GM12878 (cell line): ENCODE measurements around the gene GZF1. TPM values are rescaled to one million over a fixed set of nuclear protein-coding genes. Genes with fewer than 3 reads are reported as not detected.

Experiments
- ATAC-seq: fragments of 200-7000 bp; cut with Tn5 transposase; 3 replicates; pipeline ENCODE4 v1.9.1; 2020; ENCODE audit warnings: mild to moderate bottlenecking, moderate library complexity
- BruUV-seq: library from RNA; stranded (reverse); fragments of 400-500 nt; replicated peaks from 2 replicates; lab custom pipeline; 2021; lab: Mats Ljungman, UMichigan
- CTCF ChIA-PET: fragments of 300-600 bp; sonication (Branson Sonifier 250); formaldehyde crosslinking; extraction: SDS; loops from one replicate; lab custom pipeline; 2021; ENCODE audit warnings: inconsistent platforms; lab: Yijun Ruan, JAX
- POLR2A ChIA-PET: fragments of 350-600 bp; formaldehyde crosslinking; extraction: SDS; loops from one replicate; lab custom pipeline; 2021; ENCODE audit warnings: inconsistent platforms; lab: Charles Lee
- RAD21 ChIA-PET: fragments of 300-600 bp; sonication (Branson Sonifier 250); formaldehyde crosslinking; loops from one replicate; lab custom pipeline; 2023; ENCODE audit warnings: antibody characterized with exemption; ENCODE audit not compliant: unreplicated experiment; lab: Charles Lee
- SMC1A ChIA-PET: fragments of 300-600 bp; sonication (Branson Sonifier 250); formaldehyde crosslinking; loops from one replicate; lab custom pipeline; 2023; ENCODE audit not compliant: unreplicated experiment, uncharacterized antibody; lab: Charles Lee
- DNase-seq: peaks from one replicate; pipeline ENCODE4 v3.0.0-alpha.2; 2011; ENCODE audit warnings: low read depth, low spot score
- FAIRE-seq: peaks from 3 replicates; lab custom pipeline; 2011; peaks lifted over from hg19 to GRCh38; lab: Jason Lieb, UNC
- H2AFZ ChIP-seq: 2 replicates; pipeline ENCODE4 v1.6.0; 2011; ENCODE audit warnings: low read depth, low read length, control low read depth; ENCODE audit not compliant: control insufficient read depth
- H3K27ac ChIP-seq: 2 replicates; pipeline ENCODE4 v1.5.1; 2011; ENCODE audit warnings: control low read depth; ENCODE audit not compliant: control insufficient read depth, insufficient read depth
- H3K27me3 ChIP-seq, 2 experiments: replicated peaks in 1 of 2; 2 replicates each; pipeline versions ENCODE4 v1.6.0 to v1.6.1; 2011; ENCODE audit warnings: low read length in 1 of 2; ENCODE audit not compliant: control insufficient read depth in 2 of 2, insufficient read depth in 2 of 2
- H3K36me3 ChIP-seq, 2 experiments: 2 replicates each; pipeline ENCODE4 v1.5.1; 2011; ENCODE audit warnings: low read length in 1 of 2; ENCODE audit not compliant: control insufficient read depth in 2 of 2, insufficient read depth in 2 of 2
- H3K4me1 ChIP-seq: 2 replicates; pipeline ENCODE4 v1.6.1; 2011; ENCODE audit warnings: mild to moderate bottlenecking, low read length, moderate library complexity, mixed read lengths; ENCODE audit not compliant: control insufficient read depth, insufficient read depth
- H3K4me2 ChIP-seq: 2 replicates; pipeline ENCODE4 v1.6.0; 2011; ENCODE audit warnings: control low read depth; ENCODE audit not compliant: control insufficient read depth, insufficient read depth
- H3K4me3 ChIP-seq: fragments of 200-600 bp; sonication (generic); 2 replicates; pipeline ENCODE4 v1.5.1; 2016
- H3K79me2 ChIP-seq: 2 replicates; pipeline ENCODE4 v1.6.0; 2011; ENCODE audit warnings: low read length; ENCODE audit not compliant: control insufficient read depth, insufficient read depth
- H3K9ac ChIP-seq: 2 replicates; pipeline ENCODE4 v1.8.0; 2011; ENCODE audit warnings: low read length, control low read depth, mixed read lengths; ENCODE audit not compliant: control insufficient read depth, insufficient read depth
- H3K9me3 ChIP-seq: replicated peaks from 3 replicates; pipeline ENCODE4 v1.5.1; 2011; ENCODE audit warnings: mild to moderate bottlenecking, low read length; ENCODE audit not compliant: control insufficient read depth, insufficient read depth
- H4K20me1 ChIP-seq: 2 replicates; pipeline ENCODE4 v1.6.0; 2011; ENCODE audit not compliant: control insufficient read depth, insufficient read depth
- BHLHE40 ChIP-seq, 2 experiments: fragments of 450-650 bp in 1 of 2; IDR thresholded peaks; 2 replicates each; pipeline ENCODE4 v1.6.1; 2011 to 2017; ENCODE audit warnings: low read depth in 2 of 2, borderline replicate concordance in 1 of 2, improper control_type of control experiment in 1 of 2, low read length in 1 of 2, mild to moderate bottlenecking in 1 of 2
- BMI1 ChIP-seq: fragments of 450-650 bp; IDR thresholded peaks from 2 replicates; pipeline ENCODE4 v1.6.1; 2016; ENCODE audit warnings: mild to moderate bottlenecking, moderate library complexity, borderline replicate concordance
- EZH2 ChIP-seq: IDR thresholded peaks from 2 replicates; pipeline ENCODE4 v1.6.1; 2012; ENCODE audit warnings: low read depth, mild to moderate bottlenecking, control low read depth, inconsistent platforms, low read length, borderline replicate concordance; ENCODE audit not compliant: control insufficient read depth
- IRF3 ChIP-seq: fragments of 450-650 bp; IDR thresholded peaks from 2 replicates; pipeline ENCODE4 v1.6.1; 2014; ENCODE audit warnings: mild to moderate bottlenecking
- KAT2A ChIP-seq: conservative IDR thresholded peaks from 2 replicates; pipeline ENCODE4 v1.6.1; 2011; ENCODE audit warnings: low read depth, low read length; ENCODE audit not compliant: control insufficient read depth
- KDM1A ChIP-seq: fragments of 200-600 bp; sonication (generic); IDR thresholded peaks from 2 replicates; pipeline ENCODE4 v1.6.1; 2016; ENCODE audit warnings: borderline replicate concordance
- NR2F1 ChIP-seq: fragments of 450-650 bp; conservative IDR thresholded peaks from 2 replicates; pipeline ENCODE4 v1.6.1; 2017; ENCODE audit warnings: mild to moderate bottlenecking
- PAX5 ChIP-seq: IDR thresholded peaks from 2 replicates; pipeline ENCODE4 v1.6.1; 2011; ENCODE audit warnings: low read depth, low read length, borderline replicate concordance
- PKNOX1 ChIP-seq: fragments of 450-650 bp; IDR thresholded peaks from 2 replicates; pipeline ENCODE4 v1.6.1; 2016; ENCODE audit warnings: mild to moderate bottlenecking
- PML ChIP-seq: IDR thresholded peaks from 2 replicates; pipeline ENCODE4 v1.6.1; 2012; ENCODE audit warnings: low read length, inconsistent platforms
- RCOR1 ChIP-seq: conservative IDR thresholded peaks from 2 replicates; pipeline ENCODE4 v1.6.1; 2012; ENCODE audit warnings: low read depth, low read length, improper control_type of control experiment
- SIN3A ChIP-seq: IDR thresholded peaks from 2 replicates; pipeline ENCODE4 v1.6.1; 2012; ENCODE audit warnings: low read depth, low read length, improper control_type of control experiment
- STAT1 ChIP-seq: fragments of 450-650 bp; conservative IDR thresholded peaks from 2 replicates; pipeline ENCODE4 v1.6.1; 2014; ENCODE audit warnings: antibody characterized with exemption, mild to moderate bottlenecking
- ZNF217 ChIP-seq: fragments of 450-650 bp; IDR thresholded peaks from 2 replicates; pipeline ENCODE4 v1.6.1; 2017; ENCODE audit warnings: antibody characterized with exemption, mild to moderate bottlenecking
- WGBS: methylation state at CpG from one replicate; pipeline ENCODE4 v1.1.6; 2016; ENCODE audit warnings: low lambda C conversion rate; ENCODE audit not compliant: insufficient replicate concordance, insufficient coverage; ENCODE audit errors: missing lambda C conversion rate; 5-methylcytosine and 5-hydroxymethylcytosine counted together
- in situ Hi-C: fragments of 300-500 bp; cut with MboI; formaldehyde crosslinking; loops from 9 replicates; pipeline ENCODE4 v1.14.3; 2018; ENCODE audit warnings: mixed read lengths
- intact Hi-C: fragments of 100-400 bp; cut with micrococcal nuclease; formaldehyde crosslinking; loops from one replicate; pipeline ENCODE4 v1.14.2; 2022; ENCODE audit not compliant: unreplicated experiment
- polyA plus RNA-seq, 11 experiments: library from polyadenylated mRNA; depleted of rRNA in 4 of 11; unstranded in 6 of 11; stranded (reverse) in 5 of 11; fragments of >200 nt; fragmentation: Nextera tagmentation in 4 of 11; fragmentation: Illumina TruSeq in 1 of 11; extraction: Ambion mirVana in 4 of 11; extraction: Trizol in 1 of 11; gene quantifications; 1 replicate in 1 of 11; 2 replicates in 10 of 11; pipeline versions ENCODE4 v1.2.1 to v1.2.3, GENCODE V29; 2011 to 2016; ENCODE audit warnings: inconsistent platforms in 2 of 11, missing spikeins in 2 of 11, low read depth in 1 of 11
- total RNA-seq, 4 experiments: library from RNA; depleted of rRNA in 3 of 4; stranded (reverse); fragments of >200 nt in 3 of 4; fragmentation: Illumina TruSeq in 1 of 4; extraction: Trizol in 1 of 4; gene quantifications; 2 replicates each; pipeline versions ENCODE4 v1.2.1 to v1.2.3, GENCODE V29; 2013 to 2021
- TF ChIP-seq, protein P1 (sequence below): fragments of 450-650 bp; IDR thresholded peaks from 2 replicates; pipeline ENCODE4 v1.6.1; 2018; ENCODE audit warnings: borderline replicate concordance, mild to moderate bottlenecking; ENCODE audit not compliant: partially characterized antibody
- TF ChIP-seq, protein P2 (sequence below): IDR thresholded peaks from 2 replicates; pipeline ENCODE4 v1.6.1; 2011; ENCODE audit warnings: low read depth, low read length, improper control_type of control experiment, borderline replicate concordance

GZF1 gene
- total and polyA plus RNA-seq, 10 of the 15 experiments (the other 5 are each of a cell fraction or from before 2014, with no cell fraction given), result 2.2 to 19.5 (median 9.7) TPM

GRCh38 chr20:23346002-23346401 lies 16.0 kb upstream of the GZF1 start:
- Histone ChIP-seq H3K79me2 (peaks cover 5% of the 10 kb centered on the region), H3K27me3 (no peaks in the 10 kb centered on the region), H3K4me3 (no peak overlapping the region), H2AFZ (no peak overlapping the region), H3K27ac (no peak overlapping the region), H3K9ac (no peak overlapping the region), H3K4me1 (no peaks in the 10 kb centered on the region; the same call in 1 of the 2 replicates), H4K20me1 (no peaks in the 10 kb centered on the region), H3K36me3 (no peaks in the 10 kb centered on the region), H3K4me2 (no peak overlapping the region), H3K9me3 (no peaks in the 10 kb centered on the region)
- BruUV-seq, result no TSS peak
- 77% methylated on average over 4 of the region's 4 CpGs for WGBS
- ChIA-PET CTCF (no interaction called here), POLR2A (no interaction called here), SMC1A (no interaction called here), RAD21 (interaction anchor here (0.8 kb wide), 1 partner anchor 259 kb away, joined by 3 read pairs; no protein-coding TSS in a partner anchor)
- ATAC-seq (no peak), FAIRE-seq (no peak), DNase-seq (no peak)
- intact Hi-C loops, result loop anchor here (10.0 kb wide), 1 partner anchor 291 kb away; no protein-coding TSS in a partner anchor
- in situ Hi-C loops, result no loop called here
- TF ChIP-seq BMI1 (no peak), PAX5 (no peak), BHLHE40 (IDR thresholded peaks at IDR 0.05; ENCODE audit: borderline replicate concordance in 1 of 2, low read depth in 2 of 2, low read length in 1 of 2) (no peak), EZH2 (no peak), KAT2A (no peak), STAT1 (no peak), IRF3 (no peak), PKNOX1 (no peak), KDM1A (no peak), ZNF217 (no peak), PML (no peak), RCOR1 (no peak), NR2F1 (no peak), SIN3A (no peak)
- TF ChIP-seq, protein P1, sequence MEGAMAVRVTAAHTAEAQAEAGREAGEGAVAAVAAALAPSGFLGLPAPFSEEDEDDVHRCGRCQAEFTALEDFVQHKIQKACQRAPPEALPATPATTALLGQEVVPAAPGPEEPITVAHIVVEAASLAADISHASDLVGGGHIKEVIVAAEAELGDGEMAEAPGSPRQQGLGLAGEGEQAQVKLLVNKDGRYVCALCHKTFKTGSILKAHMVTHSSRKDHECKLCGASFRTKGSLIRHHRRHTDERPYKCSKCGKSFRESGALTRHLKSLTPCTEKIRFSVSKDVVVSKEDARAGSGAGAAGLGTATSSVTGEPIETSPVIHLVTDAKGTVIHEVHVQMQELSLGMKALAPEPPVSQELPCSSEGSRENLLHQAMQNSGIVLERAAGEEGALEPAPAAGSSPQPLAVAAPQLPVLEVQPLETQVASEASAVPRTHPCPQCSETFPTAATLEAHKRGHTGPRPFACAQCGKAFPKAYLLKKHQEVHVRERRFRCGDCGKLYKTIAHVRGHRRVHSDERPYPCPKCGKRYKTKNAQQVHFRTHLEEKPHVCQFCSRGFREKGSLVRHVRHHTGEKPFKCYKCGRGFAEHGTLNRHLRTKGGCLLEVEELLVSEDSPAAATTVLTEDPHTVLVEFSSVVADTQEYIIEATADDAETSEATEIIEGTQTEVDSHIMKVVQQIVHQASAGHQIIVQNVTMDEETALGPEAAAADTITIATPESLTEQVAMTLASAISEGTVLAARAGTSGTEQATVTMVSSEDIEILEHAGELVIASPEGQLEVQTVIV, result no peak
- TF ChIP-seq, protein P2, sequence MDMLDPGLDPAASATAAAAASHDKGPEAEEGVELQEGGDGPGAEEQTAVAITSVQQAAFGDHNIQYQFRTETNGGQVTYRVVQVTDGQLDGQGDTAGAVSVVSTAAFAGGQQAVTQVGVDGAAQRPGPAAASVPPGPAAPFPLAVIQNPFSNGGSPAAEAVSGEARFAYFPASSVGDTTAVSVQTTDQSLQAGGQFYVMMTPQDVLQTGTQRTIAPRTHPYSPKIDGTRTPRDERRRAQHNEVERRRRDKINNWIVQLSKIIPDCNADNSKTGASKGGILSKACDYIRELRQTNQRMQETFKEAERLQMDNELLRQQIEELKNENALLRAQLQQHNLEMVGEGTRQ, result no peak
